ENCODE measurements around the gene DHCR7.
"Not testable (repeated sequence)": the region's sequence is repeated elsewhere in the genome, so short reads cannot be mapped to it uniquely, and the experiment has no call there.

The DHCR7 gene

GRCh38 chr11:71429701-71430100, 18.5 kb downstream of the DHCR7 start:
- Histone ChIP-seq H3K9ac (ENCODE audit: low read length) (no peak overlapping the region), H3K36me3 (ENCODE audit: control insufficient read depth, insufficient read depth, low read length) (no peaks in the 10 kb centered on the region), H3K9me3 (ENCODE audit: control insufficient read depth, low read length) (no peaks in the 10 kb centered on the region), H3K27me3 (ENCODE audit: control insufficient read depth, insufficient read depth, low read length) (no peaks in the 10 kb centered on the region), H3K4me3 (ENCODE audit: low read length) (no peak overlapping the region), H3K4me1 (ENCODE audit: control insufficient read depth, insufficient read depth, low read length) (peaks cover 40% of the 10 kb centered on the region)

- Histone ChIP-seq H3K27me3 (ENCODE audit: control insufficient read depth, insufficient read depth, low read length) (no peaks in the 10 kb centered on the region), H3K9me3 (ENCODE audit: control insufficient read depth, low read length) (no peaks in the 10 kb centered on the region), H3K9ac (ENCODE audit: low read length) (no peak overlapping the region), H3K4me1 (ENCODE audit: control insufficient read depth, insufficient read depth, low read length) (peaks cover 37% of the 10 kb centered on the region), H3K36me3 (ENCODE audit: control insufficient read depth, insufficient read depth, low read length) (no peaks in the 10 kb centered on the region), H3K4me3 (ENCODE audit: low read length) (no peak overlapping the region)
These were observed 19.2 kb downstream of the DHCR7 start for GRCh38 chr11:71428861-71429435.

DNA sequence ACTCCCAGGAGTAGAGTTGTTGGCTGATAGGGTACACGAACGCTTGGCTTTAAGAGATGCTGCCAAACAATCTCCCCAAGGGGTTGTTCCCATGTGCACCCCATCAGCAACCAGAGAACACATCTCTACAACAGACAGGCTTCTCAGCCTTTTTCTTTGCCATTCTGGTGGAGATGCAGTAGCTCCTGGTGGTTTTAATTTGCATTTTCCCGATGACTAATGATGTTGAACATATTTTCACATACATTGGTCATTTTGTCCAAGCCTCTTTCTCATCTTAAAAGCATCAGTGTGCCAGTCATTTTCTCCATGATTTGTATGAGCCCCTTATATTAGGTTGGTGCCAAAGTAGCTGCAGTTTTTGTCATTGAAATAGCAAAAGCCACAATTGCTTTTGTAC, 21.8 kb downstream of the DHCR7 start:
- no peak overlapping the region for H3K9ac ChIP-seq (ENCODE audit: low read length)
- H3K36me3 ChIP-seq (ENCODE audit: control insufficient read depth, insufficient read depth, low read length) = no peaks in the 10 kb centered on the region
- no peaks in the 10 kb centered on the region for H3K9me3 ChIP-seq (ENCODE audit: control insufficient read depth, low read length)
- H3K4me3 ChIP-seq (ENCODE audit: low read length) = no peak overlapping the region
- no peaks in the 10 kb centered on the region for H3K27me3 ChIP-seq (ENCODE audit: control insufficient read depth, insufficient read depth, low read length)
- H3K4me1 ChIP-seq (ENCODE audit: control insufficient read depth, insufficient read depth, low read length) = peaks cover 21% of the 10 kb centered on the region

- peaks cover 21% of the 10 kb centered on the region for H3K4me1 ChIP-seq (ENCODE audit: control insufficient read depth, insufficient read depth, low read length)
- H3K9me3 ChIP-seq (ENCODE audit: control insufficient read depth, low read length) = no peaks in the 10 kb centered on the region
- no peaks in the 10 kb centered on the region for H3K36me3 ChIP-seq (ENCODE audit: control insufficient read depth, insufficient read depth, low read length)
- H3K4me3 ChIP-seq (ENCODE audit: low read length) = no peak overlapping the region
- H3K9ac ChIP-seq (ENCODE audit: low read length) = no peak overlapping the region
- H3K27me3 ChIP-seq (ENCODE audit: control insufficient read depth, insufficient read depth, low read length) = no peaks in the 10 kb centered on the region
These were observed 22.3 kb downstream of the DHCR7 start for GRCh38 chr11:71425860-71426259.

GRCh38 chr11:71425409-71425808, 22.8 kb downstream of the DHCR7 start:
- Histone ChIP-seq H3K9me3 (ENCODE audit: control insufficient read depth, low read length) (no peaks in the 10 kb centered on the region), H3K4me1 (ENCODE audit: control insufficient read depth, insufficient read depth, low read length) (peaks cover 21% of the 10 kb centered on the region), H3K36me3 (ENCODE audit: control insufficient read depth, insufficient read depth, low read length) (no peaks in the 10 kb centered on the region), H3K9ac (ENCODE audit: low read length) (no peak overlapping the region), H3K4me3 (ENCODE audit: low read length) (no peak overlapping the region), H3K27me3 (ENCODE audit: control insufficient read depth, insufficient read depth, low read length) (no peaks in the 10 kb centered on the region)

DNA sequence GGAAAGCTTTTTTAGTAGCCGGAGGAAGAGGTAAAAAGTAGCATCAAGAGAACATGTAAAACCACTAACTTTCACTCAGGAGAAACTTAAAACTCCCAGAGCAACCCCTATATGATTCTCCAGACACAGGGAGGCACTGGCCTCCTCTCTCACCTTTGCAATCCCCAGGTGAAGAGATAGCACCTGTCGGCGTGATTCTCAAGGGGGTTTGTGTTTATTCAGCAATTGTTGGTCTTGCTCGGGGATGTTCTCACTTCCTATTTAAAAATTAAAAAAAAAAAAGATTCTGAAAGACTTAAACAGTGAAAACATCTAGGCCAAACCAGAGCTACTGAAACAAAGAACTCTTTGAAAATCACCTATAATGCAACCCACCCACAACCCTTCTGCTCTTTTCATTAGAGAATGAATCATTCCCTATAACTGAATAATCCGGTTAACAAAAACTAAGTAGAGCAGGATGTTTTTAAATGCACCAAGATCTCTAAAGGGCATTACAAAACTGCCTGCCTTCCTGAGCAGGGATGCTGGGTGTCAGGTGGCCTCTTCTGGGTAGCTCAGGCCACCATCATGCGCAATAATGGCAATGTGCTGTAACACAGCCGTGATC, 24.9 kb downstream of the DHCR7 start:
- Histone ChIP-seq H3K4me1 (ENCODE audit: control insufficient read depth, insufficient read depth, low read length) (peaks cover 6% of the 10 kb centered on the region), H3K9me3 (ENCODE audit: control insufficient read depth, low read length) (no peaks in the 10 kb centered on the region), H3K4me3 (ENCODE audit: low read length) (no peak overlapping the region), H3K36me3 (ENCODE audit: control insufficient read depth, insufficient read depth, low read length) (no peaks in the 10 kb centered on the region), H3K9ac (ENCODE audit: low read length) (no peak overlapping the region), H3K27me3 (ENCODE audit: control insufficient read depth, insufficient read depth, low read length) (no peaks in the 10 kb centered on the region)

GRCh38 chr11:71422318-71422717, 25.9 kb downstream of the DHCR7 start:
- H3K9ac ChIP-seq (ENCODE audit: low read length); H3K27me3 ChIP-seq (ENCODE audit: control insufficient read depth, insufficient read depth, low read length); H3K9me3 ChIP-seq (ENCODE audit: control insufficient read depth, low read length); H3K36me3 ChIP-seq (ENCODE audit: control insufficient read depth, insufficient read depth, low read length); H3K4me1 ChIP-seq (ENCODE audit: control insufficient read depth, insufficient read depth, low read length); H3K4me3 ChIP-seq (ENCODE audit: low read length): not testable (repeated sequence)

DNA sequence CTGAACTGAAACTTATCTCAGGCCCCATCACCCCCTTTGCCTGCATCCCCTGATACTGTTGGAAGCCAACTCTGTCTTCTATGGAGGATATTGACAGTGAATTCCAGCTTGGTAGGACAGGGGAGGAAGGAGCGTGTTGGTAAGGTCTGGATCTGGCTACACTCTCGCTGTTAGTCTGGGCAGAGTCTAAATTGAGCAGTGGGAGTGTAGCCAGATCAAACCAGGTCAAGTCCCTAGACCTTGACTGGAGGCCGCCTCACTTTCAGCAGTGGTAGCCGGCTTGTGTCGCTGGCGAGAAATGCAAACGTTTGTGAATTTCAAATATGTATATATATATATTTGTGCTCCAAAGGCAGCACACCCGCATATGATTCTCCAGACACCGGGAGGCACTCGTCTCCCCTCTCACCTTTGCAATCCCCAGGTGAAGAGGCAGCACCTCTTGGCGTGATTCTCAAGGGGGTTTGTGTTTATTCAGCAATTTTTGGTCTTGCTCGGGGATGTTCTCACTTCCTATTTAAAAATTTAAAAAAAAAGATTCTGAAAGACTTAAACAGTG, 26.7 kb downstream of the DHCR7 start:
- Histone ChIP-seq H3K9me3 (ENCODE audit: control insufficient read depth, low read length) (no peaks in the 10 kb centered on the region), H3K4me1 (ENCODE audit: control insufficient read depth, insufficient read depth, low read length) (peaks cover 6% of the 10 kb centered on the region), H3K4me3 (ENCODE audit: low read length) (no peak overlapping the region), H3K36me3 (ENCODE audit: control insufficient read depth, insufficient read depth, low read length) (no peaks in the 10 kb centered on the region), H3K9ac (ENCODE audit: low read length) (no peak overlapping the region), H3K27me3 (ENCODE audit: control insufficient read depth, insufficient read depth, low read length) (no peaks in the 10 kb centered on the region)

GRCh38 chr11:71420455-71421241, 27.5 kb downstream of the DHCR7 start:
- Histone ChIP-seq H3K9me3 (ENCODE audit: control insufficient read depth, low read length) (no peaks in the 10 kb centered on the region), H3K36me3 (ENCODE audit: control insufficient read depth, insufficient read depth, low read length) (no peaks in the 10 kb centered on the region), H3K4me3 (ENCODE audit: low read length) (no peak overlapping the region), H3K9ac (ENCODE audit: low read length) (no peak overlapping the region), H3K4me1 (ENCODE audit: control insufficient read depth, insufficient read depth, low read length) (peaks cover 5% of the 10 kb centered on the region), H3K27me3 (ENCODE audit: control insufficient read depth, insufficient read depth, low read length) (no peaks in the 10 kb centered on the region)

GRCh38 chr11:71418643-71419042, 29.6 kb downstream of the DHCR7 start:
- H3K4me3 ChIP-seq (ENCODE audit: low read length) = no peak overlapping the region
- no peaks in the 10 kb centered on the region for H3K9me3 ChIP-seq (ENCODE audit: control insufficient read depth, low read length)
- no peaks in the 10 kb centered on the region for H3K36me3 ChIP-seq (ENCODE audit: control insufficient read depth, insufficient read depth, low read length)
- H3K27me3 ChIP-seq (ENCODE audit: control insufficient read depth, insufficient read depth, low read length) = no peaks in the 10 kb centered on the region
- H3K4me1 ChIP-seq (ENCODE audit: control insufficient read depth, insufficient read depth, low read length) = no peaks in the 10 kb centered on the region
- H3K9ac ChIP-seq (ENCODE audit: low read length) = no peak overlapping the region

GRCh38 chr11:71414645-71415044, 33.5 kb downstream of the DHCR7 start:
- H3K9ac ChIP-seq (ENCODE audit: low read length) = no peak overlapping the region
- no peaks in the 10 kb centered on the region for H3K9me3 ChIP-seq (ENCODE audit: control insufficient read depth, low read length)
- no peak overlapping the region for H3K4me3 ChIP-seq (ENCODE audit: low read length)
- H3K36me3 ChIP-seq (ENCODE audit: control insufficient read depth, insufficient read depth, low read length) = no peaks in the 10 kb centered on the region
- no peaks in the 10 kb centered on the region for H3K4me1 ChIP-seq (ENCODE audit: control insufficient read depth, insufficient read depth, low read length)
- H3K27me3 ChIP-seq (ENCODE audit: control insufficient read depth, insufficient read depth, low read length) = no peaks in the 10 kb centered on the region

DNA sequence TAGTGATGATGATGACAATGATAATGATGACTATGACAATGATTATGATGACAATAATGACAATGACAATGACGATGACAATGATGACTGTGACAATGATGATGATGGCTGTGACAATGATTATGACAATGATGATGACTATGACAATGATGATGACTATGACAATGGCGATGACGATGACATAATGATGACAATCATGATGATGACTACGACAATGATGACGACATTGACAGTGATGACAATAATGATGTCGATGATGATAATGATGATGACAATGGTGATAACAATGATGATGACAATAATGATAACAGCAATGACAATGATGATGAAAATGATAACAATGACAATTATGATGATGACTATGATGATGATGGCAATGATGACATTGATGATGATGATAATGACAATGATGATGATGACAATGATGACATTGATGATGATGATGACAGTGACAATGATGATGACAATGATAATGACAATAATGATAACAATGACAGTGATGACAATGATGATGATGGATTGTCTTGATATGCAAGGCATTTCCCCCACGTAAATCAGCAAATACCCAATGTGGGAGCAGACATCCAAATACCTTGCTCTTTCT, 37.7 kb downstream of the DHCR7 start:
- no peaks in the 10 kb centered on the region for H3K9me3 ChIP-seq (ENCODE audit: control insufficient read depth, low read length)
- H3K9ac ChIP-seq (ENCODE audit: low read length) = no peak overlapping the region
- no peak overlapping the region for H3K4me3 ChIP-seq (ENCODE audit: low read length)
- H3K27me3 ChIP-seq (ENCODE audit: control insufficient read depth, insufficient read depth, low read length) = peaks cover 3% of the 10 kb centered on the region
- H3K4me1 ChIP-seq (ENCODE audit: control insufficient read depth, insufficient read depth, low read length) = no peaks in the 10 kb centered on the region
- H3K36me3 ChIP-seq (ENCODE audit: control insufficient read depth, insufficient read depth, low read length) = no peaks in the 10 kb centered on the region
